ENCODE data around the gene PHYKPL.

The PHYKPL gene

GRCh38 chr5:178232124-178232919 lies at the start of gene PHYKPL:
TSS of gene PHYKPL (minus strand) at chr5:178232802. CDS start at chr5:178232550, 252 bp downstream.
- DNase-seq, result peak; percentile 40

- no peak for DNase-seq
Observed at GRCh38 chr5:178282391-178282790, 49.8 kb upstream of the PHYKPL start.

GRCh38 chr5:178281331-178281730 lies 48.7 kb upstream of the PHYKPL start:
- no peak for DNase-seq

GRCh38 chr5:178280631-178281030 lies 48.0 kb upstream of the PHYKPL start:
- no peak for DNase-seq

GRCh38 chr5:178279723-178280438 lies 47.3 kb upstream of the PHYKPL start:
- no peak for DNase-seq

- DNase-seq, result no peak
Observed at GRCh38 chr5:178279026-178279722, 46.6 kb upstream of the PHYKPL start.

GRCh38 chr5:178278358-178279023 lies 45.9 kb upstream of the PHYKPL start:
- DNase-seq, result no peak

- DNase-seq, result no peak
Observed at GRCh38 chr5:178277866-178278265, 45.3 kb upstream of the PHYKPL start.

- no peak for DNase-seq
Observed at GRCh38 chr5:178277346-178277745, 44.7 kb upstream of the PHYKPL start.

GRCh38 chr5:178274781-178275537 lies 42.4 kb upstream of the PHYKPL start:
- DNase-seq, result no peak

GRCh38 chr5:178273665-178274541 lies 41.3 kb upstream of the PHYKPL start:
- DNase-seq, result no peak

GRCh38 chr5:178273041-178273440 lies 40.4 kb upstream of the PHYKPL start:
- DNase-seq, result no peak

- DNase-seq, result no peak
Observed at GRCh38 chr5:178272591-178272990, 40.0 kb upstream of the PHYKPL start.

GRCh38 chr5:178271726-178272479 lies 39.3 kb upstream of the PHYKPL start:
- DNase-seq, result no peak

- DNase-seq, result no peak
Observed at GRCh38 chr5:178271231-178271630, 38.6 kb upstream of the PHYKPL start.

GRCh38 chr5:178269499-178269898 lies 36.9 kb upstream of the PHYKPL start:
- DNase-seq, result no peak

- no peak for DNase-seq
Observed at GRCh38 chr5:178267876-178268275, 35.3 kb upstream of the PHYKPL start.

- DNase-seq, result no peak
Observed at GRCh38 chr5:178267245-178267644, 34.6 kb upstream of the PHYKPL start.

GRCh38 chr5:178266581-178266980 lies 34.0 kb upstream of the PHYKPL start:
- no peak for DNase-seq

- DNase-seq, result no peak
Observed at GRCh38 chr5:178265746-178266145, 33.1 kb upstream of the PHYKPL start.
